Omental fat pad (tissue), 4 donors: ENCODE results near the gene ENTPD3. TPM values are rescaled to one million over a fixed set of nuclear protein-coding genes. Genes with fewer than 3 reads are reported as not detected.

Source experiments
- ATAC-seq: fragments of 150-250 bp; one replicate; pipeline ENCODE4 v1.9.1; 2016; ENCODE audit warnings: mild to moderate bottlenecking, moderate library complexity; ENCODE audit not compliant: low FRiP score
- DNase-seq: peaks from one replicate; pipeline ENCODE4 v3.0.0-alpha.2; 2019; ENCODE audit warnings: low spot score
- total RNA-seq, 4 donors: library from RNA; depleted of rRNA; stranded (reverse); fragments of >200 nt; gene quantifications; one replicate each; pipeline ENCODE4 v1.1.0, GENCODE V29; 2016
- TF ChIP-seq, protein P1 (sequence below), 3 donors: fragments of 450-650 bp; IDR thresholded peaks; one replicate each; pipeline ENCODE4 v1.5.1; 2016 to 2017; ENCODE audit warnings: antibody characterized with exemption in 3 of 3, mild to moderate bottlenecking in 3 of 3, moderate library complexity in 2 of 3

Gene ENTPD3
- total RNA-seq, 4 donors from 2014 or later = 0.84 to 6.0 (median 1.6) TPM

DNA sequence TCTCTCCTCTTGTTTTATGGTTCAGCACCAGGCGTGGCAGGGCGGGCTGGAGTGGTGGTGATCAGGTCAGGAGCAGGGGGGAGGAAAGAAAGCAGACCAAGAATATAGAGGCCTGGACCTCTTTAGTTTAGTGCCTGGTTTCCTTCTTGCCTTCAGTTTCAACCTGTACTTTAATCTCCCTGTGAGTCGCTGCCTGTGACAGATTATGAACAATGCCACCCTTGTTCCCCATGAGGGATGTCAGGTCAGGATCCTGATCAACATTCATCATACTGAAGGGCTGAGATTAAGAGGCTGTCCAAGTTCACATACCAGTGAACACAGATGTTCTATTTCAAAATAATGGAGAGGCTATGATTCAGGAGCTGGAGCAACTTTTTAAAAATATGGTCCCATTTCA lies 11.4 kb downstream of the ENTPD3 start:
- ATAC-seq (no peak), DNase-seq (no peak)
- TF ChIP-seq, protein P1, sequence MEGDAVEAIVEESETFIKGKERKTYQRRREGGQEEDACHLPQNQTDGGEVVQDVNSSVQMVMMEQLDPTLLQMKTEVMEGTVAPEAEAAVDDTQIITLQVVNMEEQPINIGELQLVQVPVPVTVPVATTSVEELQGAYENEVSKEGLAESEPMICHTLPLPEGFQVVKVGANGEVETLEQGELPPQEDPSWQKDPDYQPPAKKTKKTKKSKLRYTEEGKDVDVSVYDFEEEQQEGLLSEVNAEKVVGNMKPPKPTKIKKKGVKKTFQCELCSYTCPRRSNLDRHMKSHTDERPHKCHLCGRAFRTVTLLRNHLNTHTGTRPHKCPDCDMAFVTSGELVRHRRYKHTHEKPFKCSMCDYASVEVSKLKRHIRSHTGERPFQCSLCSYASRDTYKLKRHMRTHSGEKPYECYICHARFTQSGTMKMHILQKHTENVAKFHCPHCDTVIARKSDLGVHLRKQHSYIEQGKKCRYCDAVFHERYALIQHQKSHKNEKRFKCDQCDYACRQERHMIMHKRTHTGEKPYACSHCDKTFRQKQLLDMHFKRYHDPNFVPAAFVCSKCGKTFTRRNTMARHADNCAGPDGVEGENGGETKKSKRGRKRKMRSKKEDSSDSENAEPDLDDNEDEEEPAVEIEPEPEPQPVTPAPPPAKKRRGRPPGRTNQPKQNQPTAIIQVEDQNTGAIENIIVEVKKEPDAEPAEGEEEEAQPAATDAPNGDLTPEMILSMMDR (IDR thresholded peaks at IDR 0.05) = no peak

DNA sequence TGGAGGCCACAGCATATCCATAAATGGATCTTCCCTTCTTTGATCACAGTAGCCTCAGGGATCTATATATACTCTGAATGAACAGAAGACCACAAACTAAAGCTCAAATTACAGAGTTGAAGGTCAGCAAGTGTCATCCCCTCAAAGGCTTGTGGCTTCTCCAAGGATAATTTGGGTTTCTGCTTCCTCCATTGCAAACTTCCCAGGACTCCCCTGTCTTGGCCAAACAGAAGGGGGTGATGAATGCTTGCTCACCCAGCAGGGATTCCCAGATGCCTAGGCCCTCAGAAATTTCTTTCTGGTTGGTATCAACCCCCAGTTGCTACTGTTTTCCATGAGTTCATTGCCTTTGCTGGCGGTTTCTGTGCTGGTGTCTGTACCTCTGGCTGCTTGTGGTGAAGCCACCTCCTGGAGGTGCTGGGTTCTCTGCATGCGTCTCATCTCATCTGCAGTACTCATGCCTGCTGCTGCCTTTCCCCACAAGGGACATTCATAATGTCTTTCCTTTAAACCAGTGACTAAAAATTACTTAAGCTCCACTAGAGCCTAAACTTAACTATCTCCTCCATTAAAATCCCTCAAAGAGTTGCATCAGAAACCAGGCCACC lies 17.7 kb downstream of the ENTPD3 start:
- DNase-seq = no peak
- TF ChIP-seq, protein P1 (IDR thresholded peaks at IDR 0.05) = no peak
- no peak for ATAC-seq

DNA sequence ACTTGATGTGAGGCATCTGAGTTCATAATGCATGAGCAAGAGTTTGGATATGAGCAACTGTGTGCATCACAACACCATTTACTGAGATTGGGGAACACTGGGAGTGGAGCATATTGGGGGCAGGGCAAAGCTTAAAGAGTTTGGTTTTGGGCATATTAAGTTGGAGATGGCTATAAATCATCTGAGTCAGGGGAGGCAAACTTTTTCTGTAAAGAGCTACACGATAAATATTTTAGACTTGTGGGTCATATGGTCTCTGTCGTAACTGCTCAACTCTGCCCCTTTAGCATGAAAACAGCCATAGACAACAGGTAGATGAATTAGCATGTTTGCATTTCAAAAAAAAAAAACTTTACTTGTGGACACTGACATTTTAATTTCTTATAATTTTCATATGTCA lies 20.0 kb downstream of the ENTPD3 start:
- TF ChIP-seq, protein P1 (IDR thresholded peaks at IDR 0.05) = no peak
- DNase-seq (no peak), ATAC-seq (no peak)

DNA sequence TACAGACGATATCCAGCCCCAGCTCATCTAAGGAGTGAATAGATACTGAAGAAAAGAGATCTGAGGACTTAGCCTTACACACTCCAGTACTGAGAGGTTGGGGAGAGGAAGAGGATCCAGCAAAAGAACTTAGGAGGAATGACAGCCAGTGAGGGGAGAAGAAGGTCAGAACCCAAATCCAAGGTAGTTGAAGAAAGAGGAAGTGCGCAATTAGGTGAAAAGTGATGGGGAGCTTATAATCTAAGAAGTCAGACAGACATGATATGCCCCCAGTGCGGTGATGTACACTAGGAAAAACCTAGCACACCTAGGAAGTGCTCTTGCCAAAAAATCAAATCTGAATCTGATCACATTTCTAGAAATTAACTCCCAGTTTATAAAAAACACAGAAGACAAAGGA lies 20.6 kb downstream of the ENTPD3 start:
- ATAC-seq (no peak), DNase-seq (no peak)
- TF ChIP-seq, protein P1 (IDR thresholded peaks at IDR 0.05) = no peak

DNA sequence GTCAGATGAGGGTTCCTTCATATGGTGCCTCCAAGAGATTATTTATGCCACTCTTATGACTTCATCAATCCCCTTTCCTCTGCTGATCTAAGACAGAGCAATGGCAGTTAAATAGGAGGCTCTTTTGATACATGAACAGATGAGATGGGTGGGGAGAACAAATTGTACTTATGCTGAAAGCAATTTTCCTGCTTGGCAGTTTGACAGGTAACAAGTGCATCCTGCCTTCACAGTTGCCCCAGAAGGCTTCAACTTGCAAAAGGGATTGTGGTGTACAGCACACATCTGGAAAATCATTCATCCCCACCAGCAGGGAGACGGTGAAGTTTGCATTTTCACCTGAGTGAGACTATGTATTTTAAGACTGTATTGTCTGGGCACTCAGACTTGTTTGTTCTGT lies 27.3 kb downstream of the ENTPD3 start:
- DNase-seq (no peak), ATAC-seq (no peak)
- TF ChIP-seq, protein P1 (IDR thresholded peaks at IDR 0.05) = no peak

DNA sequence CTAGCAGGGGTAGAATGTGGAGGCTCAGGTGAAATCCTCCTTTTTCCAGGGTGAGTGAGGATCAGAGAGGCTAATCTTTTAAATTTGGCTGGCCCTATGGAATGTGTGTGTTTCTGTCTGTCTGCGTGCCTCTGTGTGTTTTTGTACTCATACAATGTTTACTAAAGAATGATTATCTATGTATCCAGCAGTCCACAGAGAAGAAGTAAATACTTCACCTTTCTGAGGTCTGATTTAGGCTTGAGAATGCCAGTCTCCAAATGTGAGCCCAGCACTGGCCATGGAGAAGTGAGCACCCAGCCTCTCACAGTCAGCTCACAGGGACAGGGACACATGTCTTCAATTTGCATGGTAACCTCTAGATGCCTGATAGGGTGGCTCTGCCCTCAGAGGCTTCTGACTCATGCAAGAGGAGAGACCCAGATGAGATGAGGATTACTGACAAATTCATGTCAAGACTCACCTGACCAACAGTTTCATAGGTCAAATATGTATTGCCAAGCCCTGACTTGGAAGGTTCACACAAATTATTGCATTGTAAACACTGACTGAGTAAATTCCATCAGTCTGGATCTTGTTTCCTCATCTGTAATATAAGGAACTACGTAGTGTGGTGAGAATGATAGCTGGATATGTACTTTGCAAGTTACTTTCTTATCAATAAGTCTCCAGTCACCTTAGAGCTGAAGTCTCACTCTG lies 31.0 kb downstream of the ENTPD3 start:
- TF ChIP-seq, protein P1 (IDR thresholded peaks at IDR 0.05) = no peak
- DNase-seq (no peak), ATAC-seq (no peak)

DNA sequence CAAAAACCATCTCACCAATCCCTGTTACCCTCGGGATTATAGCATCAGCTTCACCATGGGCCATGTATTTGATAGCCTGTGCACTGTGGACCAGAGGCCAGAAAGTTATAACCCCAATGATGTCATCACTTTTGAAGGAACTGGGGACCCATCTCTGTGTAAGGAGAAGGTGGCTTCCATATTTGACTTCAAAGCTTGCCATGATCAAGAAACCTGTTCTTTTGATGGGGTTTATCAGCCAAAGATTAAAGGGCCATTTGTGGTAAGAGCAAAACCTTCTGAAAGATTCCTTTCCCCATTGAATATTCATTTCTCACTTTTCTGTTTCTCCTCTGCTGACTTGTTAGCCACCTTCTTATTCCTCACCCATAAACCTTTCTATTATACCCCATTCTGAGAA lies 35.9 kb downstream of the ENTPD3 start:
- DNase-seq (no peak), ATAC-seq (no peak)
- TF ChIP-seq, protein P1 (IDR thresholded peaks at IDR 0.05) = no peak
